HCT116 (cell line): ENCODE results near the gene EEFSEC. TPM values are rescaled to one million over a fixed set of nuclear protein-coding genes. Genes with fewer than 3 reads are reported as not detected.

ENCODE experiments used
- ATAC-seq: fragments of 200-7000 bp; cut with Tn5 transposase; 2 replicates; pipeline ENCODE4 v1.9.1; 2020; ENCODE audit warnings: mild to moderate bottlenecking, moderate library complexity
- BruUV-seq: library from RNA; stranded (reverse); fragments of 400-500 nt; replicated peaks from 2 replicates; lab custom pipeline; 2021; lab: Mats Ljungman, UMichigan
- CTCF ChIA-PET: fragments of 300-600 bp; sonication (Branson Sonifier 250); formaldehyde crosslinking; loops from one replicate; lab custom pipeline; 2021; ENCODE audit warnings: antibody characterized with exemption; lab: Charles Lee
- POLR2A ChIA-PET: fragments of 300-600, 350-600 bp; sonication (Branson Sonifier 250); formaldehyde crosslinking; loops from one replicate; lab custom pipeline; 2021; ENCODE audit warnings: antibody characterized with exemption; lab: Charles Lee
- RAD21 ChIA-PET, 2 experiments: fragments of 300-600 bp; sonication (Branson Sonifier 250); formaldehyde crosslinking; loops; one replicate each; lab custom pipeline; 2023; ENCODE audit warnings: low total read pairs in 2 of 2; ENCODE audit not compliant: uncharacterized antibody in 2 of 2, unreplicated experiment in 2 of 2, low non-redundant PET in 1 of 2; lab: Charles Lee
- DNase-seq: peaks from one replicate; pipeline ENCODE4 v3.0.0-alpha.2; 2010; ENCODE audit warnings: low read depth, low spot score
- H2AFZ ChIP-seq: fragments of 200-600 bp; shearing (Covaris generic), sonication (generic); 2 replicates; pipeline ENCODE4 v1.6.1; 2017; ENCODE audit warnings: low read depth, mixed run types, mixed read lengths, antibody characterized with exemption, low read length; ENCODE audit not compliant: poor library complexity, severe bottlenecking
- H3K27ac ChIP-seq: 2 replicates; pipeline ENCODE4 v1.5.1; 2012; ENCODE audit warnings: low read depth, low read length
- H3K27me3 ChIP-seq: fragments of 200-600 bp; sonication (generic); 2 replicates; pipeline ENCODE4 v1.6.1; 2016; ENCODE audit warnings: mixed run types, low read length, mixed read lengths; ENCODE audit not compliant: insufficient read depth
- H3K36me3 ChIP-seq, 2 experiments: fragments of 200-500 bp in 1 of 2; fragments of 200-600 bp in 1 of 2; sonication (Bioruptor generic) in 1 of 2; sonication (generic) in 1 of 2; 2 replicates each; pipeline versions ENCODE4 v1.5.1 to v1.6.1; 2014 to 2016; ENCODE audit warnings: low read length in 2 of 2, inconsistent platforms in 1 of 2, mixed read lengths in 1 of 2, mixed run types in 1 of 2; ENCODE audit not compliant: insufficient read depth in 2 of 2, control insufficient read depth in 1 of 2
- H3K4me1 ChIP-seq, 2 experiments: fragments of 200-600 bp in 1 of 2; sonication (generic) in 1 of 2; 2 replicates each; pipeline versions ENCODE4 v1.5.1 to v1.6.1; 2012 to 2017; ENCODE audit warnings: low read length in 2 of 2, inconsistent platforms in 1 of 2, mild to moderate bottlenecking in 1 of 2, mixed read lengths in 1 of 2, mixed run types in 1 of 2, moderate library complexity in 1 of 2; ENCODE audit not compliant: insufficient read depth in 2 of 2, control insufficient read depth in 1 of 2
- H3K4me2 ChIP-seq: fragments of 200-600 bp; sonication (generic); 2 replicates; pipeline ENCODE4 v1.6.1; 2017; ENCODE audit warnings: mixed run types, low read length, mixed read lengths
- H3K4me3 ChIP-seq, 2 experiments: fragments of 200-600 bp in 1 of 2; sonication (generic) in 1 of 2; replicated peaks in 1 of 2; 2 replicates each; pipeline ENCODE4 v1.5.1; 2011 to 2016; ENCODE audit warnings: low read length in 2 of 2, control low read depth in 1 of 2, low read depth in 1 of 2, mild to moderate bottlenecking in 1 of 2, mixed read lengths in 1 of 2, mixed run types in 1 of 2
- H3K79me2 ChIP-seq: fragments of 200-600 bp; sonication (generic); 2 replicates; pipeline ENCODE4 v1.6.1; 2017; ENCODE audit warnings: mild to moderate bottlenecking, mixed run types, low read length, moderate library complexity, mixed read lengths; ENCODE audit not compliant: insufficient read depth
- H3K9ac ChIP-seq: fragments of 200-600 bp; sonication (generic); 2 replicates; pipeline ENCODE4 v1.6.1; 2016; ENCODE audit warnings: low read length, mixed read lengths
- H3K9me2 ChIP-seq: fragments of 200-600 bp; sonication (generic), shearing (Covaris generic); 2 replicates; pipeline ENCODE4 v1.6.1; 2017; ENCODE audit warnings: mixed run types, mild to moderate bottlenecking, moderate library complexity; ENCODE audit not compliant: insufficient read depth
- H3K9me3 ChIP-seq, 2 experiments: fragments of 200-500 bp in 1 of 2; fragments of 200-600 bp in 1 of 2; sonication (Bioruptor generic) in 1 of 2; sonication (generic) in 1 of 2; 2 replicates each; pipeline ENCODE4 v1.6.1; 2014 to 2017; ENCODE audit warnings: low read length in 2 of 2, mixed read lengths in 2 of 2, inconsistent platforms in 1 of 2, low read depth in 1 of 2, mild to moderate bottlenecking in 1 of 2, mixed run types in 1 of 2, moderate library complexity in 1 of 2; ENCODE audit not compliant: control insufficient read depth in 1 of 2, insufficient read depth in 1 of 2
- H4K20me1 ChIP-seq: fragments of 200-600 bp; sonication (generic), shearing (Covaris generic); 2 replicates; pipeline ENCODE4 v1.6.1; 2017; ENCODE audit warnings: mixed run types, mild to moderate bottlenecking, moderate library complexity; ENCODE audit not compliant: insufficient read depth
- CBX3 ChIP-seq: IDR thresholded peaks from 2 replicates; pipeline ENCODE4 v1.6.1; 2012; ENCODE audit warnings: low read depth
- CEBPB ChIP-seq: IDR thresholded peaks from 2 replicates; pipeline ENCODE4 v1.6.1; 2012; ENCODE audit warnings: low read depth
- CTCF ChIP-seq, 3 experiments: fragments of 200-600 bp in 1 of 3; sonication (generic) in 1 of 3; IDR thresholded peaks in 2 of 3; conservative IDR thresholded peaks in 1 of 3; 2 replicates each; pipeline ENCODE4 v1.5.1; 2012 to 2017; ENCODE audit warnings: low read depth in 2 of 3, low read length in 2 of 3, antibody characterized with exemption in 1 of 3, borderline replicate concordance in 1 of 3, control low read depth in 1 of 3, mild to moderate bottlenecking in 1 of 3, mixed read lengths in 1 of 3, mixed run types in 1 of 3, moderate library complexity in 1 of 3; ENCODE audit not compliant: insufficient read depth in 1 of 3
- MAX ChIP-seq: IDR thresholded peaks from 2 replicates; pipeline ENCODE4 v1.6.1; 2012
- POLR2A ChIP-seq: IDR thresholded peaks from 2 replicates; pipeline ENCODE4 v1.7.0; 2011; ENCODE audit warnings: borderline replicate concordance; ENCODE audit not compliant: insufficient read depth, insufficient read length; ENCODE audit errors: extremely low read depth
- RAD21 ChIP-seq: IDR thresholded peaks from 2 replicates; pipeline ENCODE4 v1.6.1; 2012; ENCODE audit warnings: low read depth, mild to moderate bottlenecking
- REST ChIP-seq: IDR thresholded peaks from 2 replicates; pipeline ENCODE4 v1.6.1; 2012; ENCODE audit warnings: low read depth
- SIN3A ChIP-seq: IDR thresholded peaks from 2 replicates; pipeline ENCODE4 v1.6.1; 2012; ENCODE audit warnings: low read depth
- SRF ChIP-seq: IDR thresholded peaks from 2 replicates; pipeline ENCODE4 v1.6.1; 2012; ENCODE audit warnings: low read depth
- YY1 ChIP-seq: IDR thresholded peaks from 2 replicates; pipeline ENCODE4 v1.6.1; 2011; ENCODE audit warnings: low read length, low read depth, moderate library complexity, mild to moderate bottlenecking; ENCODE audit not compliant: insufficient replicate concordance; ENCODE audit errors: extremely low read depth
- ZFX ChIP-seq: fragments of 450-650 bp; IDR thresholded peaks from 2 replicates; pipeline ENCODE4 v1.6.1; 2017
- ZNF274 ChIP-seq: fragments of 200-500 bp; sonication (Bioruptor generic); IDR thresholded peaks from 2 replicates; pipeline ENCODE4 v1.6.1; 2014; ENCODE audit warnings: mild to moderate bottlenecking, low read depth, low read length, inconsistent platforms
- intact Hi-C: fragments of 100-400 bp; cut with micrococcal nuclease; formaldehyde crosslinking; loops from 2 replicates; pipeline ENCODE4 v1.10.0; 2022
- total RNA-seq: library from RNA; stranded (reverse); gene quantifications from one replicate; pipeline ENCODE4 v1.2.1, GENCODE V29; 2021; ENCODE audit not compliant: unreplicated experiment

Gene EEFSEC
- total RNA-seq, 1 experiment from 2014 or later = 16.1 TPM

GRCh38 chr3:128307029-128307633 lies 153.8 kb downstream of the EEFSEC start:
- Histone ChIP-seq H3K27me3 (no peaks in the 10 kb centered on the region), H3K36me3 (no peaks in the 10 kb centered on the region), H3K79me2 (no peaks in the 10 kb centered on the region), H4K20me1 (no peaks in the 10 kb centered on the region; the same call in 1 of the 2 replicates), H3K4me1 (no peaks in the 10 kb centered on the region), H3K9me3 (no peaks in the 10 kb centered on the region)
- CTCF ChIA-PET = interaction anchor here (1.0 to 1.2 kb wide), 2 partner anchors 136 to 277 kb away, joined by 3 to 5 read pairs; no protein-coding TSS in a partner anchor
- RAD21 ChIA-PET = no interaction called here
- intact Hi-C loops = loop anchor here (5.0 kb wide), 1 partner anchor 275 kb away; no protein-coding TSS in a partner anchor
- BruUV-seq = no TSS peak
- TF ChIP-seq CTCF (IDR thresholded peaks at IDR 0.05 in 2 of 3, conservative IDR thresholded peaks at IDR 0.05 in 1 of 3; ENCODE audit: borderline replicate concordance in 1 of 3, insufficient read depth in 1 of 3, low read depth in 2 of 3, low read length in 2 of 3) (peak in 1 of 3 experiments; percentile 33; a peak in 1 of 6 replicates), RAD21 (peak; percentile 58), ZNF274 (no peak)
- TF ChIP-seq, all 23 proteins: peak for 2
- Histone ChIP-seq H3K9me2 (no peaks in the 10 kb centered on the region), H3K27ac (no peak overlapping the region), H3K9ac (no peak overlapping the region), H3K4me2 (no peak overlapping the region), H3K4me3 (no peak overlapping the region), H2AFZ (no peak overlapping the region)
- DNase-seq (no peak), ATAC-seq (peak; percentile 58)
- POLR2A ChIA-PET = interaction anchor here (1.5 kb wide), 1 partner anchor 9 kb away, joined by 3 read pairs; no protein-coding TSS in a partner anchor

GRCh38 chr3:128307781-128308469 lies 154.6 kb downstream of the EEFSEC start:
- no peaks in the 10 kb centered on the region for H3K9me3 ChIP-seq
- ChIA-PET POLR2A (interaction anchor here (1.5 kb wide), 1 partner anchor 10 kb away, joined by 3 read pairs; no protein-coding TSS in a partner anchor), RAD21 (no interaction called here), CTCF (interaction anchor here (1.0 kb wide), 1 partner anchor 276 kb away, joined by 3 read pairs; no protein-coding TSS in a partner anchor)
- no peaks in the 10 kb centered on the region for H3K79me2 ChIP-seq
- H3K9ac ChIP-seq = no peak overlapping the region
- no peak overlapping the region for H2AFZ ChIP-seq
- H4K20me1 ChIP-seq = no peaks in the 10 kb centered on the region; the same call in 1 of the 2 replicates
- H3K27me3 ChIP-seq = no peaks in the 10 kb centered on the region
- H3K4me1 ChIP-seq = no peaks in the 10 kb centered on the region
- intact Hi-C loops = loop anchor here (5.0 kb wide), 1 partner anchor 274 kb away; no protein-coding TSS in a partner anchor
- H3K4me2 ChIP-seq = no peak overlapping the region
- H3K9me2 ChIP-seq = no peaks in the 10 kb centered on the region
- H3K27ac ChIP-seq = no peak overlapping the region
- no peak for ATAC-seq
- no peak overlapping the region for H3K4me3 ChIP-seq
- no peaks in the 10 kb centered on the region for H3K36me3 ChIP-seq
- BruUV-seq = no TSS peak
- DNase-seq = no peak
- no peak for TF ChIP-seq POLR2A
- TF ChIP-seq SRF = no peak
- no peak for TF ChIP-seq YY1
- no peak for TF ChIP-seq MAX
- TF ChIP-seq ZFX = no peak
- TF ChIP-seq ZNF274 = no peak
- TF ChIP-seq CEBPB = no peak
- TF ChIP-seq SIN3A = no peak
- TF ChIP-seq REST = no peak
- TF ChIP-seq CBX3 = no peak
